Measurements from ENCODE around the gene LCN1.

- no peak for TF ChIP-seq CTCF (conservative IDR thresholded peaks at IDR 0.05)
- TF ChIP-seq EZH2 (IDR thresholded peaks at IDR 0.05; ENCODE audit: low read depth): no peak
Measured at GRCh38 chr9:135505406-135506187, 15.6 kb upstream of the LCN1 start.

Data from PC-9 (cell line).